Endothelial cell of umbilical vein (primary cell): Measurements from ENCODE around the gene HDGFL2. TPM values are rescaled to one million over a fixed set of nuclear protein-coding genes. Genes with fewer than 3 reads are reported as not detected.

Experiments used
- BruUV-seq: library from RNA; stranded (reverse); fragments of 400-500 nt; replicated peaks from 2 replicates; lab custom pipeline; 2021; lab: Mats Ljungman, UMichigan
- CTCF ChIA-PET: fragments of 300-600, 350-600 bp; sonication (Branson Sonifier 250); formaldehyde crosslinking; loops from one replicate; lab custom pipeline; 2021; ENCODE audit warnings: antibody characterized with exemption, inconsistent platforms; lab: Charles Lee
- POLR2A ChIA-PET: fragments of 300-600, 350-600 bp; sonication (Branson Sonifier 250); formaldehyde crosslinking; loops from one replicate; lab custom pipeline; 2021; ENCODE audit warnings: antibody characterized with exemption, inconsistent platforms; lab: Charles Lee
- DNase-seq: peaks from one replicate; pipeline ENCODE4 v3.0.0-alpha.2; 2011; ENCODE audit warnings: low read depth, low spot score
- FAIRE-seq: peaks from 2 replicates; lab custom pipeline; 2011; peaks lifted over from hg19 to GRCh38; lab: Jason Lieb, UNC
- H2AFZ ChIP-seq: 2 replicates; pipeline ENCODE4 v1.6.0; 2012; ENCODE audit warnings: low read depth, low read length, control low read depth, inconsistent platforms
- H3K27ac ChIP-seq: 2 replicates; pipeline ENCODE4 v1.5.1; 2011; ENCODE audit warnings: low read depth, mild to moderate bottlenecking, control low read depth, low read length, moderate library complexity; ENCODE audit not compliant: insufficient read depth
- H3K27me3 ChIP-seq, 2 experiments: 2 replicates each; pipeline versions ENCODE4 v1.6.0 to v1.6.1; 2011; ENCODE audit warnings: low read length in 2 of 2, mixed read lengths in 1 of 2; ENCODE audit not compliant: control insufficient read depth in 2 of 2, insufficient read depth in 2 of 2
- H3K36me3 ChIP-seq, 2 experiments: 2 replicates in 1 of 2; 3 replicates in 1 of 2; pipeline ENCODE4 v1.5.1; 2011; ENCODE audit warnings: low read length in 2 of 2, mild to moderate bottlenecking in 1 of 2, moderate library complexity in 1 of 2; ENCODE audit not compliant: control insufficient read depth in 2 of 2, insufficient read depth in 2 of 2; ENCODE audit errors: extremely low read depth in 1 of 2
- H3K4me1 ChIP-seq: 3 replicates; pipeline ENCODE4 v1.5.1; 2011; ENCODE audit warnings: mild to moderate bottlenecking, low read length; ENCODE audit not compliant: control insufficient read depth, insufficient read depth; ENCODE audit errors: extremely low read depth
- H3K4me2 ChIP-seq: 2 replicates; pipeline ENCODE4 v1.6.1; 2011; ENCODE audit warnings: low read length, control low read depth, mixed read lengths; ENCODE audit not compliant: insufficient read depth
- H3K4me3 ChIP-seq, 3 experiments: fragments of 200-600 bp in 1 of 3; sonication (generic), shearing (Covaris generic) in 1 of 3; replicated peaks in 1 of 3; 2 replicates each; pipeline ENCODE4 v1.5.1; 2011 to 2016; ENCODE audit warnings: control low read depth in 3 of 3, low read length in 3 of 3, mild to moderate bottlenecking in 2 of 3, inconsistent platforms in 1 of 3, low read depth in 1 of 3, moderate library complexity in 1 of 3; ENCODE audit not compliant: insufficient read depth in 1 of 3
- H3K79me2 ChIP-seq: 2 replicates; pipeline ENCODE4 v1.6.0; 2012; ENCODE audit warnings: low read length, inconsistent platforms; ENCODE audit not compliant: control insufficient read depth, insufficient read depth
- H3K9ac ChIP-seq: replicated peaks from 2 replicates; pipeline ENCODE3; 2011; ENCODE audit warnings: low read length, control low read depth; ENCODE audit not compliant: insufficient read depth; ENCODE audit errors: extremely low read depth
- H3K9me1 ChIP-seq: replicated peaks from 3 replicates; pipeline ENCODE4 v1.6.0; 2011; ENCODE audit warnings: mild to moderate bottlenecking, low read length; ENCODE audit not compliant: control insufficient read depth, insufficient read depth; ENCODE audit errors: extremely low read depth
- H3K9me3 ChIP-seq: replicated peaks from 2 replicates; pipeline ENCODE4 v1.5.1; 2012; ENCODE audit warnings: low read length, inconsistent platforms; ENCODE audit not compliant: control insufficient read depth, insufficient read depth
- H4K20me1 ChIP-seq: replicated peaks from 2 replicates; pipeline ENCODE3; 2011; ENCODE audit warnings: mild to moderate bottlenecking, low read length; ENCODE audit not compliant: control insufficient read depth, insufficient read depth; ENCODE audit errors: extremely low read depth
- GATA2 ChIP-seq: IDR thresholded peaks from 2 replicates; pipeline ENCODE4 v1.7.0; 2011; ENCODE audit warnings: low read depth, mild to moderate bottlenecking, moderate library complexity, mixed read lengths, low read length; ENCODE audit not compliant: insufficient read length, insufficient read depth
- JUN ChIP-seq: IDR thresholded peaks from 2 replicates; pipeline ENCODE4 v1.6.1; 2011; ENCODE audit warnings: borderline replicate concordance, low read depth; ENCODE audit not compliant: insufficient read length, insufficient read depth
- dilution Hi-C: fragments of 300-500 bp; cut with MboI; formaldehyde crosslinking; loops from one replicate; pipeline ENCODE4 v1.15.0; 2019; ENCODE audit warnings: low sequenced_read_pairs; ENCODE audit not compliant: extremely low pct_ligation_motif_present
- intact Hi-C: fragments of 100-400 bp; cut with micrococcal nuclease; formaldehyde crosslinking; loops from one replicate; pipeline ENCODE4 v1.10.0; 2022
- polyA plus RNA-seq, 4 experiments: library from polyadenylated mRNA; depleted of rRNA in 3 of 4; stranded (reverse) in 3 of 4; unstranded in 1 of 4; fragments of >200 nt; gene quantifications; 2 replicates each; pipeline versions ENCODE4 v1.2.1 to v1.2.3, GENCODE V29; 2011 to 2012; ENCODE audit warnings: missing spikeins in 1 of 4
- total RNA-seq: library from RNA; stranded (reverse); gene quantifications from 2 replicates; pipeline ENCODE4 v1.2.3, GENCODE V29; 2021
- TF ChIP-seq, protein P1 (sequence below), 2 donors: IDR thresholded peaks; 1 replicate in 1 of 2; 2 replicates in 1 of 2; pipeline ENCODE4 v1.5.1; 2011; ENCODE audit warnings: low read length in 2 of 2, mild to moderate bottlenecking in 2 of 2, moderate library complexity in 2 of 2, control low read depth in 1 of 2, inconsistent platforms in 1 of 2, low read depth in 1 of 2; ENCODE audit not compliant: insufficient read depth in 1 of 2; ENCODE audit errors: extremely low read depth in 1 of 2
- TF ChIP-seq, protein P2 (sequence below): IDR thresholded peaks from 2 replicates; pipeline ENCODE4 v1.6.1; 2011; ENCODE audit not compliant: insufficient read depth, insufficient read length

The HDGFL2 gene
- total and polyA plus RNA-seq, 2 donors (not counting 3 experiments of a cell fraction or from before 2014, with no cell fraction given) = 39.1 to 79.6 TPM

DNA sequence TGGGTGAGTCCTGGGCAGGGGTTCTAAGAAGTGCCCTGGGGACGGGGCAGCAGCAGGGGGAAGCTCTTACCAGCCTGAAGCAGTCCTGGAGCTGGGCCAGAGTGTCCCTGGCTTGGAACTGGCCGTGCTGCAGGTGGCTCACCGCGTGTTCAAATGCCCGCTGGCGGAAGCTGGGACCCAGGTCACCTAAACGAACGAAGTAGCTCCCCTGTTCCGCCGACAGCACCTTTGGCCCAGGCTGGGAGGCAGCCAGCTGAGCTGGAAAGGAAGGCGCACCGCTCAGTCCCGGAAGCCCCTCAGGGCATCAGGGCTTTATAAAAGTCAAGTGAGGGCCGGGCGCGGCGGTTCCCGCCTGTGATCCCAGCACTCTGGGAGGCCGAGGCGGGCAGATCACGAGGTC, 36.6 kb downstream of the HDGFL2 start:
- dilution Hi-C loops = no loop called here
- POLR2A ChIA-PET = no interaction called here
- TF ChIP-seq JUN (no peak), GATA2 (no peak)
- TF ChIP-seq, protein P1, sequence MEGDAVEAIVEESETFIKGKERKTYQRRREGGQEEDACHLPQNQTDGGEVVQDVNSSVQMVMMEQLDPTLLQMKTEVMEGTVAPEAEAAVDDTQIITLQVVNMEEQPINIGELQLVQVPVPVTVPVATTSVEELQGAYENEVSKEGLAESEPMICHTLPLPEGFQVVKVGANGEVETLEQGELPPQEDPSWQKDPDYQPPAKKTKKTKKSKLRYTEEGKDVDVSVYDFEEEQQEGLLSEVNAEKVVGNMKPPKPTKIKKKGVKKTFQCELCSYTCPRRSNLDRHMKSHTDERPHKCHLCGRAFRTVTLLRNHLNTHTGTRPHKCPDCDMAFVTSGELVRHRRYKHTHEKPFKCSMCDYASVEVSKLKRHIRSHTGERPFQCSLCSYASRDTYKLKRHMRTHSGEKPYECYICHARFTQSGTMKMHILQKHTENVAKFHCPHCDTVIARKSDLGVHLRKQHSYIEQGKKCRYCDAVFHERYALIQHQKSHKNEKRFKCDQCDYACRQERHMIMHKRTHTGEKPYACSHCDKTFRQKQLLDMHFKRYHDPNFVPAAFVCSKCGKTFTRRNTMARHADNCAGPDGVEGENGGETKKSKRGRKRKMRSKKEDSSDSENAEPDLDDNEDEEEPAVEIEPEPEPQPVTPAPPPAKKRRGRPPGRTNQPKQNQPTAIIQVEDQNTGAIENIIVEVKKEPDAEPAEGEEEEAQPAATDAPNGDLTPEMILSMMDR (IDR thresholded peaks at IDR 0.05; ENCODE audit: extremely low read depth in 1 of 2, insufficient read depth in 1 of 2, low read depth in 1 of 2, low read length in 2 of 2) = no peak
- TF ChIP-seq, protein P2, sequence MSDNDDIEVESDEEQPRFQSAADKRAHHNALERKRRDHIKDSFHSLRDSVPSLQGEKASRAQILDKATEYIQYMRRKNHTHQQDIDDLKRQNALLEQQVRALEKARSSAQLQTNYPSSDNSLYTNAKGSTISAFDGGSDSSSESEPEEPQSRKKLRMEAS = no peak
- no peak overlapping the region for H3K4me3 ChIP-seq
- H4K20me1 ChIP-seq = no peaks in the 10 kb centered on the region
- no peak for FAIRE-seq
- no peak overlapping the region for H3K9ac ChIP-seq
- CTCF ChIA-PET = interaction anchor here (1.1 to 4.7 kb wide), 2 partner anchors 14 to 16 kb away, joined by 4 to 54 read pairs; no protein-coding TSS in a partner anchor
- H3K9me1 ChIP-seq = no peaks in the 10 kb centered on the region
- H3K9me3 ChIP-seq = no peaks in the 10 kb centered on the region
- H3K79me2 ChIP-seq = no peaks in the 10 kb centered on the region
- no peak overlapping the region for H3K4me2 ChIP-seq
- DNase-seq = no peak
- no peak overlapping the region for H3K27ac ChIP-seq
- no peaks in the 10 kb centered on the region for H3K27me3 ChIP-seq
- peaks cover 10% of the 10 kb centered on the region for H3K4me1 ChIP-seq
- no TSS peak for BruUV-seq
- intact Hi-C loops = no loop called here
- peaks cover 3 to 8% of the 10 kb centered on the region in 2 experiments for H3K36me3 ChIP-seq
- no peak overlapping the region for H2AFZ ChIP-seq
